SU-DHL-6 (cell line): ENCODE results near the gene ZNF26.

Source experiments
- CTCF ChIP-seq: fragments of 200-600 bp; sonication (generic); IDR thresholded peaks from one replicate; pipeline ENCODE4 v1.5.1; 2017; ENCODE audit warnings: antibody characterized with exemption, mild to moderate bottlenecking, low read length, moderate library complexity; ENCODE audit not compliant: insufficient read depth, poor library complexity, severe bottlenecking
- EZH2phosphoT487 ChIP-seq: fragments of 200-600 bp; sonication (generic), shearing (Covaris generic); conservative IDR thresholded peaks from 2 replicates; pipeline ENCODE4 v1.6.1; 2018; ENCODE audit warnings: mild to moderate bottlenecking, antibody characterized with exemption, low read length, moderate library complexity, mixed read lengths

- no peak for TF ChIP-seq CTCF
- TF ChIP-seq EZH2phosphoT487 = no peak
These were observed 40.8 kb downstream of the ZNF26 start for GRCh38 chr12:133026996-133027395.
